Loucy (cell line): ENCODE results near the gene EFNB1.

ENCODE experiments used
- H2AFZ ChIP-seq: fragments of 200-600 bp; sonication (generic); 2 replicates; pipeline ENCODE4 v1.6.0; 2016; ENCODE audit warnings: antibody characterized with exemption, mild to moderate bottlenecking, low read length, moderate library complexity
- H3F3A ChIP-seq: fragments of 200-600 bp; 2 replicates; pipeline ENCODE4 v1.6.0; 2016; ENCODE audit warnings: antibody characterized with exemption, low read depth, mild to moderate bottlenecking
- H3K27me3 ChIP-seq: fragments of 200-600 bp; sonication (generic); 2 replicates; pipeline ENCODE4 v1.6.1; 2014; ENCODE audit warnings: low read length, mild to moderate bottlenecking; ENCODE audit not compliant: insufficient read depth, poor library complexity, severe bottlenecking
- H3K36me3 ChIP-seq: fragments of 200-600 bp; sonication (generic); 2 replicates; pipeline ENCODE4 v1.6.1; 2016; ENCODE audit warnings: low read length; ENCODE audit not compliant: insufficient read depth
- H3K4me1 ChIP-seq: fragments of 200-600 bp; sonication (generic); 2 replicates; pipeline ENCODE4 v1.5.1; 2014; ENCODE audit warnings: low read length, mild to moderate bottlenecking; ENCODE audit not compliant: insufficient read depth, poor library complexity, severe bottlenecking
- H3K4me2 ChIP-seq: fragments of 200-600 bp; sonication (generic); 2 replicates; pipeline ENCODE4 v1.6.0; 2014; ENCODE audit warnings: antibody characterized with exemption, low read length, low read depth, mild to moderate bottlenecking; ENCODE audit not compliant: poor library complexity, severe bottlenecking
- H3K4me3 ChIP-seq: fragments of 200-600 bp; sonication (generic); 2 replicates; pipeline ENCODE4 v1.5.1; 2014; ENCODE audit warnings: low read length, mild to moderate bottlenecking, mixed read lengths; ENCODE audit not compliant: poor library complexity, severe bottlenecking
- H3K79me2 ChIP-seq: fragments of 200-600 bp; sonication (generic); 2 replicates; pipeline ENCODE4 v1.6.1; 2014; ENCODE audit warnings: low read length; ENCODE audit not compliant: insufficient read depth
- H3K9ac ChIP-seq: fragments of 200-600 bp; sonication (generic); 2 replicates; pipeline ENCODE4 v1.6.0; 2014; ENCODE audit warnings: mild to moderate bottlenecking, low read depth, low read length, moderate library complexity; ENCODE audit not compliant: poor library complexity, severe bottlenecking
- H3K9me2 ChIP-seq: fragments of 200-600 bp; sonication (generic); replicated peaks from 2 replicates; pipeline ENCODE4 v1.6.1; 2016; ENCODE audit warnings: low read depth, low read length, mixed read lengths
- H3K9me3 ChIP-seq: fragments of 200-600 bp; sonication (generic); 2 replicates; pipeline ENCODE4 v1.6.1; 2014; ENCODE audit warnings: mild to moderate bottlenecking, antibody characterized with exemption, low read length, low read depth; ENCODE audit not compliant: insufficient read depth
- H4K20me1 ChIP-seq: fragments of 200-600 bp; sonication (generic); 2 replicates; pipeline ENCODE4 v1.6.0; 2014; ENCODE audit warnings: antibody characterized with exemption, low read length, mild to moderate bottlenecking; ENCODE audit not compliant: insufficient read depth, poor library complexity, severe bottlenecking
- EZH2phosphoT487 ChIP-seq: fragments of 200-600 bp; IDR thresholded peaks from 2 replicates; pipeline ENCODE4 v1.6.1; 2018; ENCODE audit warnings: antibody characterized with exemption, mild to moderate bottlenecking, moderate library complexity, borderline replicate concordance
- TF ChIP-seq, protein P1 (sequence below): fragments of 200-600 bp; sonication (generic); conservative IDR thresholded peaks from 2 replicates; pipeline ENCODE4 v1.5.1; 2014; ENCODE audit warnings: mild to moderate bottlenecking, antibody characterized with exemption, low read length

The EFNB1 gene

DNA sequence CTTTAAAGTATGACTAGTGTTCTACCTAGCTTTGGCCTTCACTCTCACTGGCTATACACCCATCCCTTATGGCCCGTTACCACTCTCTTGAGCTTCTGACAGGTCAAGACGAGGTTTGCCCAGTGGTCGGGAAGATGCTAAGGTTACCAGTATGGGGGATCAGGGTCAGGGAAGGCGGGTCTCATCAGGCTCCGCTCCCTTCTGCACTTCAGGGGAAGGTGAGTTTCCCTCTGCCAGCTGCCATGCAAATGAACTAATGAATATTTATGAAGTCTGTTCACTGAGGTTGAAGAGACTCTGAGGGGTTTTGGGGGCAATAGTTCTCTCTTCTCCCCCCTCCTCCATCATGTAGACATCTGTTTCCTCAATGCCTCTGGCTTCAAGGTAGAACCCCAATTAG, 6.6 kb downstream of the EFNB1 start:
- no peak for TF ChIP-seq EZH2phosphoT487
- TF ChIP-seq, protein P1, sequence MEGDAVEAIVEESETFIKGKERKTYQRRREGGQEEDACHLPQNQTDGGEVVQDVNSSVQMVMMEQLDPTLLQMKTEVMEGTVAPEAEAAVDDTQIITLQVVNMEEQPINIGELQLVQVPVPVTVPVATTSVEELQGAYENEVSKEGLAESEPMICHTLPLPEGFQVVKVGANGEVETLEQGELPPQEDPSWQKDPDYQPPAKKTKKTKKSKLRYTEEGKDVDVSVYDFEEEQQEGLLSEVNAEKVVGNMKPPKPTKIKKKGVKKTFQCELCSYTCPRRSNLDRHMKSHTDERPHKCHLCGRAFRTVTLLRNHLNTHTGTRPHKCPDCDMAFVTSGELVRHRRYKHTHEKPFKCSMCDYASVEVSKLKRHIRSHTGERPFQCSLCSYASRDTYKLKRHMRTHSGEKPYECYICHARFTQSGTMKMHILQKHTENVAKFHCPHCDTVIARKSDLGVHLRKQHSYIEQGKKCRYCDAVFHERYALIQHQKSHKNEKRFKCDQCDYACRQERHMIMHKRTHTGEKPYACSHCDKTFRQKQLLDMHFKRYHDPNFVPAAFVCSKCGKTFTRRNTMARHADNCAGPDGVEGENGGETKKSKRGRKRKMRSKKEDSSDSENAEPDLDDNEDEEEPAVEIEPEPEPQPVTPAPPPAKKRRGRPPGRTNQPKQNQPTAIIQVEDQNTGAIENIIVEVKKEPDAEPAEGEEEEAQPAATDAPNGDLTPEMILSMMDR, result no peak
- H3K27me3 ChIP-seq, result no peaks in the 10 kb centered on the region
- H3F3A ChIP-seq, result no peaks in the 10 kb centered on the region
- no peak overlapping the region for H3K9ac ChIP-seq
- H2AFZ ChIP-seq, result no peak overlapping the region
- peaks cover 6% of the 10 kb centered on the region for H3K4me1 ChIP-seq
- H3K36me3 ChIP-seq, result no peaks in the 10 kb centered on the region
- H3K9me2 ChIP-seq, result no peaks in the 10 kb centered on the region
- no peak overlapping the region for H3K4me3 ChIP-seq
- no peak overlapping the region for H3K4me2 ChIP-seq
- H4K20me1 ChIP-seq, result no peaks in the 10 kb centered on the region
- no peaks in the 10 kb centered on the region for H3K79me2 ChIP-seq
- H3K9me3 ChIP-seq, result no peaks in the 10 kb centered on the region

- no peaks in the 10 kb centered on the region for H3K36me3 ChIP-seq
- TF ChIP-seq EZH2phosphoT487, result no peak
- TF ChIP-seq, protein P1, result no peak
- H3K79me2 ChIP-seq, result no peaks in the 10 kb centered on the region
- no peak overlapping the region for H3K4me3 ChIP-seq
- no peak overlapping the region for H3K9ac ChIP-seq
- H3K9me2 ChIP-seq, result no peaks in the 10 kb centered on the region
- H3K4me1 ChIP-seq, result no peaks in the 10 kb centered on the region
- H4K20me1 ChIP-seq, result no peaks in the 10 kb centered on the region
- no peak overlapping the region for H3K4me2 ChIP-seq
- no peak overlapping the region for H2AFZ ChIP-seq
- H3K9me3 ChIP-seq, result no peaks in the 10 kb centered on the region
- no peaks in the 10 kb centered on the region for H3K27me3 ChIP-seq
- no peaks in the 10 kb centered on the region for H3F3A ChIP-seq
Measured at GRCh38 chrX:68837119-68837518, 8.3 kb downstream of the EFNB1 start.

DNA sequence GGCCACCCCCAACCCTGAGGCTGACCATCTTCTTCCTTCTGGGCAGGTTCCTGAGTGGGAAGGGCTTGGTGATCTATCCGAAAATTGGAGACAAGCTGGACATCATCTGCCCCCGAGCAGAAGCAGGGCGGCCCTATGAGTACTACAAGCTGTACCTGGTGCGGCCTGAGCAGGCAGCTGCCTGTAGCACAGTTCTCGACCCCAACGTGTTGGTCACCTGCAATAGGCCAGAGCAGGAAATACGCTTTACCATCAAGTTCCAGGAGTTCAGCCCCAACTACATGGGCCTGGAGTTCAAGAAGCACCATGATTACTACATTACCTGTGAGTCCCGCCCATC, 9.7 kb downstream of the EFNB1 start:
- no peaks in the 10 kb centered on the region for H3K36me3 ChIP-seq
- no peak overlapping the region for H3K4me2 ChIP-seq
- H3K4me1 ChIP-seq, result no peaks in the 10 kb centered on the region
- H3K9me2 ChIP-seq, result no peaks in the 10 kb centered on the region
- no peaks in the 10 kb centered on the region for H3F3A ChIP-seq
- no peaks in the 10 kb centered on the region for H4K20me1 ChIP-seq
- no peaks in the 10 kb centered on the region for H3K79me2 ChIP-seq
- H3K9me3 ChIP-seq, result no peaks in the 10 kb centered on the region
- no peaks in the 10 kb centered on the region for H3K27me3 ChIP-seq
- no peak overlapping the region for H3K4me3 ChIP-seq
- no peak overlapping the region for H2AFZ ChIP-seq
- TF ChIP-seq, protein P1, result no peak
- TF ChIP-seq EZH2phosphoT487, result no peak
- H3K9ac ChIP-seq, result no peak overlapping the region
